ENCODE results near the gene BAG1. TPM values are rescaled to one million over a fixed set of nuclear protein-coding genes. Genes with fewer than 3 reads are reported as not detected.

Gene BAG1
- total and polyA plus RNA-seq, 5 experiments from 2014 or later, result 55.9 to 92.6 (median 80.5) TPM

DNA sequence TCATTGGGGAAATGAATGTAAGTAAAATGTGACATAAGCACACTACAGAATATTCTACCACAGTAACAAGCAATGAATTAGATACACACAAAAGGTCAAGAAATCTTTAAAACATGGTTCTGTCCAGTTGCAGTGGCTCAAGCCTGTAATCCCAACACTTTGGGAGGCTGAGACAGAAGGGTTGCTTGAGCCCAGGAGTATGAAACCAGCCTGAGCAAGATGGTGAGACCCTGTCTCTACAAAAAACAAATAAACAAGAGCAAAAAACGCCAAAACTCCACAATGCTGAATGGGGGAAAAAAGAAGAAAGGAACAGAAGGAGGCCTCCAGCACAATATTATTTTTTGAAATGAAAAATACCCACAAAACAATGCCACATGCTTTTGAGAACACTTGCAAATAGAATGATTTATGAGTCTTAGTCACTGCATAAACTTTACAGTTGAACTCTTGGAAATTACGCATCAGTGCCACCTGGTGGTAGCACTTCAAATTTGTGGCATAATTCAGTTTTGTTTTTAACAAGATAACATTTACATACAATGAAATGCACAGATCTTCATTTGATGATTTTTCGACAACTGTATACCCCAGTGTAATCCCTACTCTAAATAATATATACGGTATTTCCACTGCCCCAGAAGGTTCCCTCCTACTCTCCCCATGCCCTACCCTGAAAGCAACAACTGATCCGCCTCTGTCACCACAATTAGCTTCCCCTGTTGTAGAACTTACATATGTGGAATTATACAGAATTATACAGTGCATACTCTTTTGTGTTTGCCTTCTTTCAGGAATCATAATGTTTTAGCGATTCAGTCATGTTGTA lies 39.0 kb downstream of the BAG1 start:
- H3K27me3 Mint-ChIP-seq, result peaks cover 0 to 2% (median 0%) of the 10 kb centered on the region in 5 donors
- POLR2A ChIA-PET, result interaction anchor here (1.2 to 2.4 kb wide), 3 partner anchors 58 to 149 kb away, joined by 3 to 12 read pairs (median 5); partner anchors contain the start of genes B4GALT1 and SMU1
- ATAC-seq, result peak; percentile 48 to 71
- H3K9me3 Mint-ChIP-seq, result no peaks in the 10 kb centered on the region
- peak overlapping the region in 1 of 10 donors; percentile 5 for H3K4me3 Mint-ChIP-seq
- no peaks in the 10 kb centered on the region for H3K36me3 Mint-ChIP-seq
- peak; percentile 46 to 79 (median 66) for DNase-seq
- peaks cover 11 to 37% (median 19%) of the 10 kb centered on the region in 4 donors for H3K4me1 Mint-ChIP-seq
- peak overlapping the region in 4 of 10 donors; percentile 1 to 61 (median 36) for H3K27ac Mint-ChIP-seq

GRCh38 chr9:33223696-33224095 lies 40.8 kb downstream of the BAG1 start:
- peaks cover 0 to 2% (median 0%) of the 10 kb centered on the region in 5 donors for H3K27me3 Mint-ChIP-seq
- H3K4me1 Mint-ChIP-seq, result peaks cover 11 to 39% (median 19%) of the 10 kb centered on the region in 4 donors
- no peak for DNase-seq
- no peaks in the 10 kb centered on the region for H3K9me3 Mint-ChIP-seq
- no peak overlapping the region for H3K4me3 Mint-ChIP-seq
- ATAC-seq, result no peak
- POLR2A ChIA-PET, result no interaction called here
- H3K27ac Mint-ChIP-seq, result peak overlapping the region in 1 of 10 donors; percentile 53
- H3K36me3 Mint-ChIP-seq, result no peaks in the 10 kb centered on the region

DNA sequence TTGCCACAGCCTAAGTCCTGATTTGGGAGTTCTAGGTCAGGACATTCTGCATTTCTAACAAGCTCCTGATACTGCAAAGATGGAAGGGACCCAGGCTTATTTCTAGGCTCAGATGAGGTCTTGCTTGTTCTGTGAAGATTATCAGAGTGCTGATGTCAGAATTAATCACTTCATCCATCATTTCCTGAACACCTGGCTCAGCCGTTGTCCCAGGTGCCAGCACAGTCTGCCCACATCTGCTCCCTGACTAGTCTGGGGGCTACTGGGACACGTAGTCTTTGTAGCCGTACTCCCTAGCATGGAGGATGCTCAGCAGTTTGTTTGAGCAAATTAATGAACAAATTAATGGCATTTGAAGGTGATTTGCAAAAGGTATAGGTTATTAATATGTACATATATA lies 42.5 kb downstream of the BAG1 start:
- no peak for DNase-seq
- no peak overlapping the region for H3K4me3 Mint-ChIP-seq
- no peaks in the 10 kb centered on the region for H3K36me3 Mint-ChIP-seq
- peak overlapping the region in 2 of 10 donors; percentile 28 to 40 for H3K27ac Mint-ChIP-seq
- peaks cover 11 to 39% (median 19%) of the 10 kb centered on the region in 4 donors for H3K4me1 Mint-ChIP-seq
- ATAC-seq, result no peak
- H3K27me3 Mint-ChIP-seq, result peaks cover 0 to 2% (median 0%) of the 10 kb centered on the region in 5 donors
- H3K9me3 Mint-ChIP-seq, result no peaks in the 10 kb centered on the region
- POLR2A ChIA-PET, result no interaction called here

GRCh38 chr9:33221568-33221884 lies 43.0 kb downstream of the BAG1 start:
- POLR2A ChIA-PET, result no interaction called here
- ATAC-seq (no peak), DNase-seq (no peak)
- H3K9me3 Mint-ChIP-seq, result no peaks in the 10 kb centered on the region
- no peaks in the 10 kb centered on the region for H3K36me3 Mint-ChIP-seq
- H3K4me1 Mint-ChIP-seq, result peaks cover 11 to 34% (median 19%) of the 10 kb centered on the region in 4 donors
- peaks cover 0 to 2% (median 0%) of the 10 kb centered on the region in 5 donors for H3K27me3 Mint-ChIP-seq
- H3K27ac Mint-ChIP-seq, result peak overlapping the region in 2 of 10 donors; percentile 10 to 29
- no peak overlapping the region for H3K4me3 Mint-ChIP-seq

GRCh38 chr9:33220681-33221567 lies 43.6 kb downstream of the BAG1 start:
- Mint-ChIP-seq H3K9me3 (no peaks in the 10 kb centered on the region), H3K4me3 (peak overlapping the region in 1 of 10 donors; percentile 14), H3K27ac (peak overlapping the region in 2 of 10 donors; percentile 59 to 62), H3K36me3 (no peaks in the 10 kb centered on the region), H3K27me3 (peaks cover 0 to 2% (median 0%) of the 10 kb centered on the region in 5 donors), H3K4me1 (peaks cover 10 to 28% (median 17%) of the 10 kb centered on the region in 4 donors)
- no peak for ATAC-seq
- no peak for DNase-seq
- POLR2A ChIA-PET, result interaction anchor here (0.6 kb wide), 1 partner anchor 76 kb away, joined by 3 read pairs; no protein-coding TSS in a partner anchor

DNA sequence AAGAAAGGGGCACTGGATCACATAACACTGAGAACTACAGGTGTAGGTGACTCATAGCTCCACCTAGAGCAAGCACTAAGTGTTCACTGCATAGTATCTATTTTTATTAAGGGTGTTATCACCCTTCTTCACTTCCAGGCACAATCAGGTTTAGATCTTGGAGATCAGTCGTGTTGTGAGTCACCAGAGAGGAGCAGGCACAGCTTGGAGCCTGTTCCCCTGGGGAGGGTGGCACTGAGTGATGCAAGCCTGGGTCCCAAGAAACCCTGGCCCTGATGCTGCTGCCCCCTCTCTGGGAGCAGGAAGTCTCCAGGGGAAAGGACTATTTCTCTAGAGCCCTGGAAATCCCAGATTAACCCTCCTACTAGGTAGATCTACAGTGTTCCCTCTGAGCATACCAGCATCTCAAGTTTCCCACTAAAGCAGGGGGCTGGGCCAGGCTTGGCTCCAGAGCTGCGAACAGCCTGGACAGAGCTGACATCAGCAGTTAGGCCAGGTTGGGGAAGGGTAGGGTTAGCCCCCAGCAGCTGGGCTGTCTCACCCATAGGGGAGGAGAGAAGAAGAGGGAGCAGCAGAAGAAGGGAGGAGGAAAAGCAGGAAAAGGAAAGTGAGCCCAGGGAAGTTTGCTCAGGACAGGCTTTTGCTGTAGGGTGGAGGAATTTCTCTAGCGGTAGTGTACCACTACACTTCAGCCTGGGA lies 52.7 kb downstream of the BAG1 start:
- Mint-ChIP-seq H3K27ac (no peak overlapping the region), H3K36me3 (no peaks in the 10 kb centered on the region), H3K27me3 (no peaks in the 10 kb centered on the region), H3K4me1 (no peaks in the 10 kb centered on the region), H3K4me3 (no peak overlapping the region), H3K9me3 (peaks cover 0 to 1% (median 0%) of the 10 kb centered on the region in 9 donors)
- POLR2A ChIA-PET, result no interaction called here
- DNase-seq, result no peak
- no peak for ATAC-seq

GRCh38 chr9:33210006-33210715 lies 54.3 kb downstream of the BAG1 start:
- Mint-ChIP-seq H3K36me3 (no peaks in the 10 kb centered on the region), H3K9me3 (peaks cover 0 to 1% (median 0%) of the 10 kb centered on the region in 9 donors), H3K4me3 (no peak overlapping the region), H3K27me3 (peaks cover 0 to 2% (median 0%) of the 10 kb centered on the region in 5 donors), H3K27ac (no peak overlapping the region), H3K4me1 (no peaks in the 10 kb centered on the region)
- no peak for DNase-seq
- ATAC-seq, result no peak
- POLR2A ChIA-PET, result no interaction called here

DNA sequence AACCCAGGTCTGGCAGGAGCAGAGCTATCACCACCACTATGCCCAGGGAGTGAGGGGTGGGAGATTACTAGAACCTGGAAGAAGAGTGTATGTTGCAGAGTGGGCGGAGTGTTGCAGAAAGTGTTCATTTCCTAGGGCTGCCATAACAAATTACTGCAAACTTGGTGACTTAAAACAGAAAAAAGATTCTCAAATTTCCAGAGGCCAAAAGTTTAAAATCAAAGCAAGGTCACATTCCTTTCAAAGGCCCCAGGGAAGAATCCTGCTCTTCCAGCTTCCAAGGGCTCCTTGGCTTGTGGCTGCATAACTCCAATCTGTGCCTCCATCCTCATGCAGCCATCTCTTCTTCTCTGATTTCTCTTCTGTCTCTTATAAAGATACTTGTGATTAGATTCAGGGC lies 55.1 kb downstream of the BAG1 start:
- peaks cover 0 to 2% (median 0%) of the 10 kb centered on the region in 5 donors for H3K27me3 Mint-ChIP-seq
- POLR2A ChIA-PET, result no interaction called here
- peak overlapping the region in 1 of 10 donors; percentile 20 for H3K27ac Mint-ChIP-seq

DNA sequence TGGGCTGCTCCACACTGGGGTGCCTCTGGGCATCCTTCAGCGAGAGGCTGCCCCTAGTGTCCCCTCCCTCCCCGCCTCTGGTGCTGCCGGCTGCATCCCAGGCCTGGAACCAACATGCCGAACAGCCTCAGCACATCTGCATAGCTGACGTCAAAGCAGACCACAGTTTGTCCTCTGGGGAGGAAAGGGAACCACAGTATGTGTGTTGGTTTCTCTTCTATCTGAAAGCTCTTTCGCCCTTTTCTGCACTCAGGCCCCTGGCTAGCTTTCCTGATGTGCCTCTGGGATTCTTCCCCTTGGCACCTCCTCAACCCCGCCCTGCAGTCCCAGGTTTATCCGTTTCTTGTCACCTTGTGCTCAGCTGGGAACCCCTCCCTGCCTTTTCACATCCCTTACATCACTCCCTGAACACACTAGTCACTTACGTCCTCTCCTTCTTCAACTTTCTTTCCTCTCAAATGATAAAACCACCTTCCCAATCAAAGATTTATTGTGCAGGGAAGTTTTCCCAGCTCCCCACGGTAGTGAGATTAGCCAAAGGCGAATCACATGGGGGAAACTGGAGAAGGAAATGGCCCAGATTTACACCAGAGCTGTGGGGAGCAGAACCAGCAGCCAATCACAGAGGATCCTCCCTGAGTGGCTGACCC lies 61.8 kb downstream of the BAG1 start:
- Mint-ChIP-seq H3K9me3 (peaks cover 0 to 1% (median 0%) of the 10 kb centered on the region in 9 donors), H3K4me1 (peaks cover 6 to 11% (median 7%) of the 10 kb centered on the region in 4 donors), H3K4me3 (peak overlapping the region in 1 of 10 donors; percentile 63), H3K27me3 (peaks cover 0 to 2% (median 0%) of the 10 kb centered on the region in 5 donors), H3K36me3 (no peaks in the 10 kb centered on the region), H3K27ac (peak overlapping the region in 2 of 10 donors; percentile 33 to 79)
- DNase-seq (peak in 7 of 10 donors; percentile 15 to 66 (median 23)), ATAC-seq (peak; percentile 79 to 95)
- POLR2A ChIA-PET, result no interaction called here

More for the DNA sequence above, 55.1 kb downstream of the BAG1 start:
- H3K36me3 Mint-ChIP-seq, result no peaks in the 10 kb centered on the region
- H3K4me1 Mint-ChIP-seq, result no peaks in the 10 kb centered on the region
- ATAC-seq (no peak), DNase-seq (no peak)
- H3K4me3 Mint-ChIP-seq, result no peak overlapping the region
- peaks cover 0 to 1% (median 0%) of the 10 kb centered on the region in 9 donors for H3K9me3 Mint-ChIP-seq
